ENCODE data around the gene RFNG.
A peak's percentile ranks its signal among the peaks of the same experiment; 100 is the strongest.
"Not testable (repeated sequence)": the region's sequence is repeated elsewhere in the genome, so short reads cannot be mapped to it uniquely, and the experiment has no call there.

Gene RFNG

DNA sequence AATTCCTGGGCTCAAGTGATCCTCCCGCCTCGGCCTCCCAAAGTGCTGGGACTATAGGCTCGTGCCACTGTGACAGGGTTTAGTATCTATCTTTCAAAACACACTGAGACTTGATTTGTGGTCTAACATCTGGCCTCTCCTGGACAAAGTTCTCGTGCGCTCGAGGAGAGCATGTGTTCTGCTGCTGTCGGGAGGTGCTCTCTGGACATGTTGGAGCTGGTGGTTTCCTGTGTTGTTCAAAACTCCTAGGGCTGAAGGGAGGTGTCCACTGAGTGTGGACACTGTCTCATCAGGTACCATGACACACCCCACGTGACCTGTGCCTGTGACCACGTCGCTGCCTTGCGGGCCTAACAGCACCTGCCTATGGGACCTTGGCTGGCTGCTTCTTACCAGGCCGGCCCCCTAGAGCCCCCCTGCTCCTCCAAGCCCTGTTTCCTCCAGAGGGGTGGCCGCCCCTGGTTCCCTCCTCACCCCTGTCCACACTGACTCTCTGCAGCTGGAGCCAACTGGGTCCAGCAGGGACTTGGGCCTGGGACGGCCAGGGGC, 5.6 kb downstream of the RFNG start:
- no peak for DNase-seq

- no peak for DNase-seq
These were observed 8.1 kb downstream of the RFNG start for GRCh38 chr17:82043507-82043906.

- DNase-seq, result no peak
These were observed 9.0 kb downstream of the RFNG start for GRCh38 chr17:82042649-82043048.

DNA sequence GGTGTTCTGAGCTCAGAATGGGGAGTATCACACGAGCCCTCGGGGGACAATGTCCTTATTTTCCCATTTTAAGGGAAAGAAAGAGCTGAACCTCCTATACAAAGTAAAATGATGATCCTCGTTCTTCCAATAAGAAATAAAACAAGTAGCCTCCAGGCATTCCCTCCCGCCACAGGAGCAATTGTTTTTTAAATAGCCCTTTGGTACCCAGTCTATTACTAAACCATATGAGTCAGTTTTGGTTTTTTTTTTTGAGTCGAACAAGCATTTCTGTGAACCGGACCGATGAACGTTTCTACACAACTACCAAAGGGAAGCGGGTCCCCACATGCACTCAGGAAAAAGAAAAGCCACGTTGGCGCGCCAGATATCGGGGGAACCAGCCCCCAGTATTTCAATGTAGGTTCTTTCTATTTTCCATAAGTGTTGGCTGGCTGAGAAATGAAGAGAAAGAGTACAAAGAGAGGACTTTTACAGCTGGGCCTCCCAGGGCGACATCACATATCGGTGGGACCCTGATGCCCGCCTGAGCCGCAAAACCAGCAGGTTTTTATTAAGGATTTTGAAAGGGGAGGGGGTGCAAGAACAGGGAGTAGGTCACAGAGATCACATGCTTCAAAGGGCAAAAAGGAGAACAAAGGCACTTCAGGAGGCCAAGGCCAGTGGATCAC, 10.3 kb downstream of the RFNG start:
- no peak for DNase-seq

- DNase-seq, result no peak
These were observed 11.8 kb downstream of the RFNG start for GRCh38 chr17:82039695-82040299.

DNA sequence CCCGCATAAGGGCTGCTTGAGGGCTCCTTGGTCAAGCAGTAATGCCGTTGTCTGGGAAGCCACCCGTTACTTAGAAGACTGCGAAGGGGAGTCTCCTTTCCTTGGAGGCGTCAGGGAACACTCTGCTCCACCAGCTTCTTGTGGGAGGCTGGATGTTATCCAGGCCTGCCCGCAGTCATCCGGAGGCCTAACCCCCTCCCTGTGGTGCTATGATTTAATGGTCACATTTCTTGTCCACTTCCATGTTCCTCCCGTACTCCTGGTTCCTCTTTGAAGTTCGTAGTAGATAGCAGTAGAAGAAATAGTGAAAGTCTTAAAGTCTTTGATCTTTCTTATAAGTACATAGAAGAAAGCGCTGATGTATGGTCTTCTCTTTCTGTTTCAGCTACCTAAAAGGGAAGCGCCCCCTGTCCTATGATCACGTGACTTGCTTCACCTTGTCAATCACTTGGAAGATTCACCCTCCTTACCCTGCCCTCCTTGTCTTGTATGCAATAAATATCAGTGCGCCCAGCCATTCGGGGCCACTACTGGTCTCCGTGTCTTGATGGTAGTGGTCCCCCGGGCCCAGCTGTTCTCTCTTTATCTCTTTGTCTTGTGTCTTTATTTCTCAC, 12.7 kb downstream of the RFNG start:
- DNase-seq, result not testable (repeated sequence)

GRCh38 chr17:82037889-82038195, 13.8 kb downstream of the RFNG start:
- DNase-seq, result no peak

GRCh38 chr17:82037092-82037888, 14.3 kb downstream of the RFNG start, which contains the start of gene DCXR:
Gene DCXR, minus strand, starts transcription at chr17:82037697. Its CDS starts 15 bp downstream, at chr17:82037682.
- DNase-seq, result peak; percentile 98

DNA sequence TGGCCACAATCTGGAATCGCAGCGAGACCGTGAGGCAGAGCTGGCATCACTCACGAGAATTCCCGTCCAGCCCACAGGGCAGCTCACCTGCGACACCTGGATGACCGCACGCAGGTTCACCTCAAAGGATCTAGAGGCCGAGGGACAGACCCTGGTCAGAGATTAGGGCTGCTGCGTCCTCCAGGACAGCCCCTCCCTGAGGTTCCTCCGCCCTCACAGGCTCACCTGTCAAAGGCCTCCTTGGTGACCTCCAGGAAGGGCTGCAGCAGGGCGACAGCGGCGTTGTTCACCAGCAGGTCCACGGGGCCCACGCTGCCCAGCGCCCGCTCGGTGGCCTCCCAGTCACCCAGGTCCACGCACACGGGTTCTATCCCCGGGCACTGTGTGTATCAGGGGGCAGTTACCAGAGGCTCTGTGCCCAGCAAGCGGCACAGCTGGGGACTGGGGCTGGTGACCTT, 14.9 kb downstream of the RFNG start:
- no peak for DNase-seq

GRCh38 chr17:82035956-82036633, 15.5 kb downstream of the RFNG start:
- DNase-seq, result no peak

DNA sequence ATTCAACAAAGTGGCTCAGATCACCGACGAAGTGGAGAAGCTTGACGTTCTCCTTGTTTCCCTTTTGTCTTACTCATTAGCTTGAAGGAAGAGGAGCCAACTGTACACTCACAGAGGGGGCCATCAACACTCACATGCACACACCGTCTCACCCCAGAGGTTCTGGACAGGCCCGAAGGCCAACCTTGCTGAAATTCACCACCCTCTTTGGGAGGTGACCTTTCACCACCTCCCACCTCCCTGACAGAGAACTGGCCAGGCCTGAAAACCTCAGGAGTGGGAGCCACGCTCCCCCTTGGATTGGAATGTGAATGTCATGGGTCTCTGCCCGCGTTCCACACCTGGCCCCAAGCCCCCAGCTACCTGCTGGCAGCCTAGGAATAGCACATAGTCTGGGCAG, 16.1 kb downstream of the RFNG start:
- DNase-seq, result no peak

DNA sequence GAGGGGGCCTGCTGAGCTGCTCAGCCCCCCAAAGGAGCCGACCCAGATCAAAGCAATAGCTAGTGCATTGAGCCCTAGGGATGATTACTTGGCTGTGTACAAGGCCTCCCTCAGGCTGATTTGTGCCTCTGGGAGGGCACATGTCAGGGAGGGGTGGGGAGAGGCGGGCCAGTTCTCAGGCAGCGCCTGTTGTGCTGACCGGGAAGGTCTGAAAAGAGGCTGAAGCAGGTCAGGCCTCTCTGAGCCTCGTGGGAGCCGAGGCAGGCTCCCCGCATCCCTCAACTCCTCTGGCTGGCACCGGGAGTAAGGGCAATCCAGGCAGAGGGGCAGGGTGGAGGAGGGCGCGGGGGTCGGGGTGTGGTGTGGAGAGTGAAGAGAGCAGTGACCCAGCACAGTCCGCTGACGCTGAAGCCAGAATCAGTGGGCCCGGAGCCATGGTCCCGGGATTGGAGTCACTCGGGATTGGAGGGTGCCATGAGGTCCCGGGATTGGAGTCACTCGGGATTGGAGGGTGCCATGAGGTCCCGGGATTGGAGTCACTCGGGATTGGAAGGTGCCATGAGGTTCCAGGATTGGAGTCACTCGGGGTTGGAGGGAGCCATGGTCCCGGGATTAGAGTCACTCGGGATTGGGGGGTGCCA, 17.1 kb downstream of the RFNG start:
- no peak for DNase-seq

DNA sequence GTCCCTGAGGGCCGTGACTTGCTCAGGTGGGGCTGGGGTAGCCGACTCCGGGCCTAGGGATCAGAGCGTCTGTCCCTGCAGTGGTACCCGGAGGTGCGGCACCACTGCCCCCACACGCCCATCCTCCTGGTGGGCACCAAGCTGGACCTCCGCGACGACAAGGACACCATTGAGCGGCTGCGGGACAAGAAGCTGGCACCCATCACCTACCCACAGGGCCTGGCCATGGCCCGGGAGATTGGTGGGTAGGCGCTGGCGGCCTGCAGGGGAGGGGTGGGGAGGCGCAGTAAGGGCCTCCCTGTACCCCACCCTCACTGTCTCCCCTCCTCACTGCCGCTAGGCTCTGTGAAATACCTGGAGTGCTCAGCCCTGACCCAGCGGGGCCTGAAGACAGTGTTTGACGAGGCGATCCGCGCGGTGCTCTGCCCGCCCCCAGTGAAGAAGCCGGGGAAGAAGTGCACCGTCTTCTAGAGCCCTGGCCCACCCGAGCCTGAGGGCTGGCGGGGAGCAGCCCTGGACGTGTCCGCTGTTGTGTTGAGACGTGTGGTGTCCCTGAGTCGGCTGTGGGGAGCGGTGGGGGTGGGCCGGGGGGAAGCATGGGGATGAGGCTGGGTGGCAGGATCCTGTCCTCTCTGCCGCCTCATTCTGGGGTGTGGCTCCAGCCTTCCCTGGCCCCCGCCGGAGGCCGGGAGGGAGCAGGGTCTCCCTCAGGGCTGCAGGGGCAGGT, 18.1 kb downstream of the RFNG start:
- no peak for DNase-seq

DNA sequence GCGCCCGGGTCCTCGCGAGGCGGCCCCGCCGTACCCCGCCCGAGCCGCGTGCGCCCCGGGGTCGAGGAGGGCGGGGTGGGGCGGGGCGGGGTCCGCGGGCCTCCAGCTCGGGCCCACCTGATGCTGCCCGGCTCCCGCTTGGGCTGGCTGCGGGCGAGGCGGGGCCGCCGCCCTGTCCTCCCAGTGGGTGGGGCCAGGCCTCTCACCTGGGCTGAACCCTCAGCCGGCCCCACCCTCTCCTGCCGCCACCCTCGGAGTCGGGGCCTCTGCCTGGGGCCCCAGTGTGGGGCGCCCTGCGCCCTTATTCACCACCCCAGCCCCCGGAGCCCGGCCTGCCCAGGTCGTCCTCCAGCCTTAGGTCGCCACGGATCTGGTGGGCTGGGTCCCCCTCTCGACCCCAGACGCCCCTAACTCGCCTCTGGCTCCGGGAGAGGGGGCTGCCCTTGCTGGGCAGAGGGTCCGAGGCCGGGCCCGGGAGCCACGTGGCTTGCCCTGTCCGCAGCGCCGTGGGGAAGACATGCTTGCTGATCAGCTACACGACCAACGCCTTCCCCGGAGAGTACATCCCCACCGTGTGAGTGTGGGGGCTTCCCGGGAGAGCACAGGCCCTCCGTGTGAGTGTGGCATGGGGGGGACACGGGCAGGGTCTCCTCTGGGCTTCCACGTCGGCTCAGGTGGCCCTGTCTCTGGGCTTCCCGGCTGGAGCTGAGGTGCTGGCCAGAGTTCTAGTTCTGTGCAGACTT, 19.6 kb downstream of the RFNG start:
- DNase-seq, result peak; percentile 52

- DNase-seq, result no peak
These were observed 20.2 kb downstream of the RFNG start, which contains the start of gene RAC3 for GRCh38 chr17:82031303-82031884. Gene RAC3, plus strand, starts transcription at chr17:82031678. Its CDS starts 84 bp downstream, at chr17:82031762.

DNA sequence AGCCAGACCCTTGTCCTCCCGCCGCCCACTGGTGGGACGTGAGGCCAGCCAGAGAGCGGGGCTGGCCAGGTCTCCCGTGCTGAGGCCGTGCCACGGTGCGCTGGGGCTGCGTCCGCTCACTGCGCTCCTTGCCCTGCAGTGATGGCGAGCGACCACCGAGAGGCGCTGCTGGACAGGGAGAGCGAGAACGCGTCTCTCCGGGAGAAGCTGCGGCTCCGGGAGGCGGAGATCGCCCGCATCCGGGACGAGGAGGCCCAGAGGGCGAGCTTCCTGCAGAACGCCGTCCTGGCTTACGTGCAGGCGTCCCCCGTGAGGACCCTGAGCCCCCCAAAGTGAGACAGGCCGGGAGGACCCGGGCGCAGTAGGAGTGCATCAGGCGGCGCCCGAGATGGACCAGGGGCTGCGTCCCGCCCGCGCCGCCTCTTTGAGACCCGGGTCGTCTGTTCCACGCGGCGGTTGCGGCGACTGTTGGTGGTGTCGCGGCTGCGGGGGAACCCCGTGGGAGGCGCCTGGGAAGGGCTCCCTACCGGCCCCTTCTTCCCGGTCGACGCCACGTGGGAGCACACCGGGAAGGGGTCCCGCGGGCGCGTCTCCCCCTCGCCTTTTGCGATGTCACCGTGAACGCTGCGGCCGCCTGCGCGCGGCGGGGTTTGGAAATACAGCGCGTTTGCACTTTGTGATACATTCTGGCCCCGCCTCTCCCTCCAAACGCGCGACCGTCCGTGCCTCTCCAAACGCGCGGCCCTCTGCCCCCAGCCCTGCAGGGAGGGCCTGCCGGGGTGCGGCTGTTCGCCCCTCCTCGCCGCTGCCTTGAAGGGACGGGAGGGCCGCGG, 20.9 kb downstream of the RFNG start:
- peak; percentile 91 for DNase-seq

DNA sequence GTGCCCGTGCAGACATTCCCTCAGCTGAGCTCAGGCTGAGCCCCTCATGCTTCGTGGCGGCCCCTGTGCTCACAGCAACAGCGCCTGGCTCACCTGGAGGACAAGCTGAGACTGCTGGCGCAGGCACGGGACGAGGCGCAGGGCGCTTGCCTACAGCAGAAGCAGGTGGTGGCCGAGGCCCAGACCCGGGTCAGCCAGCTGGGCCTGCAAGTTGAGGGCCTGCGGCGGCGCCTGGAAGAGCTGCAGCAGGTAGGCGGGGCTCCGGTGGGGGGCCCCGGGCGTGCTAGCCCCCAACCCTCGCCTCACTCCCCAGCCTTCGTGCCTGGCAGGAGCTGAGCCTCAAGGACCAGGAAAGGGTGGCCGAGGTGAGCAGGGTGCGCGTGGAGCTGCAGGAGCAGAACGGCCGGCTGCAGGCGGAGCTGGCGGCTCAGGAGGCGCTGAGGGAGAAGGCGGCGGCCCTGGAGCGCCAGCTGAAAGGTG, 21.6 kb downstream of the RFNG start:
- DNase-seq, result peak; percentile 80

DNA sequence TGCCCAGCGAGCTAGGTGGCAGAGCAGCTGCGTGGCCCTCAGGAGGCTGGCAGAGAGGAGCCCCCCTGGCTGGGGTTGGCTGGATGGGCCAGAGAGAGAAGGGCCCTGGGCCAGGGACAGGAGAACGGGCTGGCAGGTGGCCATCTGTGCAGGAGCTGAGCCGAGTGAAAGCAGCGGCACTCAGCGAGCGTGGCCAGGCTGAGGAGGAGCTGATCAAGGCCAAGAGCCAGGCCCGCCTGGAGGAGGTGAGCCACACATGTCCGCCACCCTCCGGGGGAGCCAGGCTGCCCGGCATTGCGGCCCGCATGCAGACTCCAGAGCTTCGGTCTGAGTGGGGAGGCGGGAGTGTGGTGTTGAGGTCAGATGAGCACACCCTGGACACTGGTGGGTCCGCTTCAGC, 22.2 kb downstream of the RFNG start:
- no peak for DNase-seq

DNA sequence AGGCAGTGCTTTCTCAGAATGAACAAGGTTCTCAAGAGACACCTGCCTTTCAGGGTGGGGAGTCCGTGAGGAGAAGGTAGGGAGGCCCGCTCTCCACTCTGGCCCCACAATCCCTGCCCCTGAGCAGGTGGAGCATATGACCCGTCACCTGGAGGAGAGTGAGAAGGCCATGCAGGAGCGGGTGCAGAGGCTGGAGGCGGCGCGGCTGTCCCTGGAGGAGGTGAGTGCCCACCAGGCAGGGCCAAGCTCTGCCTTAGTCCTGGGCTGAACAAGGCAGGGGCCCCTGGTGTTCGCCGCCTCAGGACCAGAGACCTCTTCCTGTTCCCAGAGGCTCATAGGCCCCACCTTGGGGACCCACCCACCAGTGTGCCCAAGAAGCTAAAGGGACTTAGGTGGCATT, 22.6 kb downstream of the RFNG start:
- DNase-seq, result no peak

All from right kidney (tissue), 1 donor.